ENCODE data around the gene SEBOX.

The SEBOX gene

GRCh38 chr17:28394337-28395116 lies 29.5 kb upstream of the SEBOX start:
- H3K36me3 ChIP-seq (ENCODE audit: control insufficient read depth in 2 of 2, insufficient read depth in 1 of 2, low read length in 2 of 2), result peaks cover 31 to 80% of the 10 kb centered on the region in 2 experiments
- POLR2A ChIA-PET, result interaction anchor here (0.6 to 1.7 kb wide), 5 partner anchors 11 to 337 kb away, joined by 3 to 9 read pairs (median 3); partner anchors contain the start of genes IFT20, POLDIP2 and TNFAIP1
- H3K4me3 ChIP-seq (ENCODE audit: low read depth, low read length), result no peak overlapping the region
- no peaks in the 10 kb centered on the region for H3K4me1 ChIP-seq (ENCODE audit: control insufficient read depth, insufficient read depth, low read length)
- no peaks in the 10 kb centered on the region for H3K9me3 ChIP-seq (ENCODE audit: control insufficient read depth, insufficient read depth, low read depth, low read length)
- H3K27ac ChIP-seq (ENCODE audit: extremely low read depth, low read depth, low read length), result no peak overlapping the region
- CTCF ChIA-PET, result interaction anchor here (0.6 to 1.0 kb wide), 3 partner anchors 13 to 22 kb away, joined by 3 to 4 read pairs (median 3); no protein-coding TSS in a partner anchor
- TF ChIP-seq ZBTB7A (tag by site-specific recombination; IDR thresholded peaks at IDR 0.05; ENCODE audit: low read depth) (no peak), ZNF837 (tag by site-specific recombination; IDR thresholded peaks at IDR 0.05) (no peak), ZNF404 (tag by site-specific recombination; IDR thresholded peaks at IDR 0.05) (no peak), FEZF1 (tag by site-specific recombination; IDR thresholded peaks at IDR 0.05) (no peak), ATF2 (tag by site-specific recombination; IDR thresholded peaks at IDR 0.05; ENCODE audit: low read depth) (no peak), SETDB1 (IDR thresholded peaks at IDR 0.05; ENCODE audit: insufficient read length, low read length) (no peak), MZF1 (tag by site-specific recombination; IDR thresholded peaks at IDR 0.05; ENCODE audit: borderline replicate concordance) (no peak), BCL11A (tag by site-specific recombination; IDR thresholded peaks at IDR 0.05; ENCODE audit: low read depth) (no peak), ZNF473 (tag by site-specific recombination; IDR thresholded peaks at IDR 0.05) (no peak), ZNF391 (tag by site-specific recombination; IDR thresholded peaks at IDR 0.05; ENCODE audit: borderline replicate concordance, low read depth) (no peak), ZXDB (tag by site-specific recombination; IDR thresholded peaks at IDR 0.05) (no peak), ZNF416 (tag by site-specific recombination; IDR thresholded peaks at IDR 0.05) (no peak), GLIS2 (tag by site-specific recombination; IDR thresholded peaks at IDR 0.05) (no peak), SP2 (tag by site-specific recombination; IDR thresholded peaks at IDR 0.05) (no peak)
- TF ChIP-seq, protein P1, sequence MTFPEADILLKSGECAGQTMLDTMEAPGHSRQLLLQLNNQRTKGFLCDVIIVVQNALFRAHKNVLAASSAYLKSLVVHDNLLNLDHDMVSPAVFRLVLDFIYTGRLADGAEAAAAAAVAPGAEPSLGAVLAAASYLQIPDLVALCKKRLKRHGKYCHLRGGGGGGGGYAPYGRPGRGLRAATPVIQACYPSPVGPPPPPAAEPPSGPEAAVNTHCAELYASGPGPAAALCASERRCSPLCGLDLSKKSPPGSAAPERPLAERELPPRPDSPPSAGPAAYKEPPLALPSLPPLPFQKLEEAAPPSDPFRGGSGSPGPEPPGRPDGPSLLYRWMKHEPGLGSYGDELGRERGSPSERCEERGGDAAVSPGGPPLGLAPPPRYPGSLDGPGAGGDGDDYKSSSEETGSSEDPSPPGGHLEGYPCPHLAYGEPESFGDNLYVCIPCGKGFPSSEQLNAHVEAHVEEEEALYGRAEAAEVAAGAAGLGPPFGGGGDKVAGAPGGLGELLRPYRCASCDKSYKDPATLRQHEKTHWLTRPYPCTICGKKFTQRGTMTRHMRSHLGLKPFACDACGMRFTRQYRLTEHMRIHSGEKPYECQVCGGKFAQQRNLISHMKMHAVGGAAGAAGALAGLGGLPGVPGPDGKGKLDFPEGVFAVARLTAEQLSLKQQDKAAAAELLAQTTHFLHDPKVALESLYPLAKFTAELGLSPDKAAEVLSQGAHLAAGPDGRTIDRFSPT (tag by site-specific recombination; IDR thresholded peaks at IDR 0.05), result no peak
- TF ChIP-seq, protein P2, sequence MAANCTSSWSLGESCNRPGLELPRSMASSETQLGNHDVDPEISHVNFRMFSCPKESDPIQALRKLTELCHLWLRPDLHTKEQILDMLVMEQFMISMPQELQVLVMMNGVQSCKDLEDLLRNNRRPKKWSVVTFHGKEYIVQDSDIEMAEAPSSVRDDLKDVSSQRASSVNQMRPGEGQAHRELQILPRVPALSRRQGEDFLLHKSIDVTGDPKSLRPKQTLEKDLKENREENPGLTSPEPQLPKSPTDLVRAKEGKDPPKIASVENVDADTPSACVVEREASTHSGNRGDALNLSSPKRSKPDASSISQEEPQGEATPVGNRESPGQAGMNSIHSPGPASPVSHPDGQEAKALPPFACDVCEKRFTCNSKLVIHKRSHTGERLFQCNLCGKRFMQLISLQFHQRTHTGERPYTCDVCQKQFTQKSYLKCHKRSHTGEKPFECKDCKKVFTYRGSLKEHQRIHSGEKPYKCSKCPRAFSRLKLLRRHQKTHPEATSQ (tag by site-specific recombination; IDR thresholded peaks at IDR 0.05), result no peak
- TF ChIP-seq, protein P3, sequence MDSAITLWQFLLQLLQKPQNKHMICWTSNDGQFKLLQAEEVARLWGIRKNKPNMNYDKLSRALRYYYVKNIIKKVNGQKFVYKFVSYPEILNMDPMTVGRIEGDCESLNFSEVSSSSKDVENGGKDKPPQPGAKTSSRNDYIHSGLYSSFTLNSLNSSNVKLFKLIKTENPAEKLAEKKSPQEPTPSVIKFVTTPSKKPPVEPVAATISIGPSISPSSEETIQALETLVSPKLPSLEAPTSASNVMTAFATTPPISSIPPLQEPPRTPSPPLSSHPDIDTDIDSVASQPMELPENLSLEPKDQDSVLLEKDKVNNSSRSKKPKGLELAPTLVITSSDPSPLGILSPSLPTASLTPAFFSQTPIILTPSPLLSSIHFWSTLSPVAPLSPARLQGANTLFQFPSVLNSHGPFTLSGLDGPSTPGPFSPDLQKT (IDR thresholded peaks at IDR 0.05; ENCODE audit: borderline replicate concordance, low read depth, low read length), result no peak
- TF ChIP-seq, protein P4, sequence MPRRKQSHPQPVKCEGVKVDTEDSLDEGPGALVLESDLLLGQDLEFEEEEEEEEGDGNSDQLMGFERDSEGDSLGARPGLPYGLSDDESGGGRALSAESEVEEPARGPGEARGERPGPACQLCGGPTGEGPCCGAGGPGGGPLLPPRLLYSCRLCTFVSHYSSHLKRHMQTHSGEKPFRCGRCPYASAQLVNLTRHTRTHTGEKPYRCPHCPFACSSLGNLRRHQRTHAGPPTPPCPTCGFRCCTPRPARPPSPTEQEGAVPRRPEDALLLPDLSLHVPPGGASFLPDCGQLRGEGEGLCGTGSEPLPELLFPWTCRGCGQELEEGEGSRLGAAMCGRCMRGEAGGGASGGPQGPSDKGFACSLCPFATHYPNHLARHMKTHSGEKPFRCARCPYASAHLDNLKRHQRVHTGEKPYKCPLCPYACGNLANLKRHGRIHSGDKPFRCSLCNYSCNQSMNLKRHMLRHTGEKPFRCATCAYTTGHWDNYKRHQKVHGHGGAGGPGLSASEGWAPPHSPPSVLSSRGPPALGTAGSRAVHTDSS (tag by site-specific recombination; IDR thresholded peaks at IDR 0.05), result no peak

All from HEK293 (cell line).